HL-60 (cell line): ENCODE measurements around the gene STUM.

Experiments
- CTCF ChIP-seq: IDR thresholded peaks from one replicate; pipeline ENCODE4 v1.5.1; 2011; ENCODE audit warnings: low read length, control low read depth, inconsistent platforms; ENCODE audit not compliant: insufficient read depth
- POLR2AphosphoS5 ChIP-seq: IDR thresholded peaks from 2 replicates; pipeline ENCODE4 v1.6.1; 2012; ENCODE audit warnings: low read depth

- TF ChIP-seq CTCF (no peak), POLR2AphosphoS5 (no peak)
Measured at GRCh38 chr1:226534098-226534497, 14.5 kb upstream of the STUM start.
